Testis (tissue), 2 donors: Measurements from ENCODE around the gene FILIP1L.

Source experiments
- CTCF ChIP-seq, 3 experiments: fragments of 450-650 bp in 2 of 3; fragments of 200-600 bp in 1 of 3; sonication (generic) in 1 of 3; IDR thresholded peaks; one replicate each; pipeline ENCODE4 v1.5.1; 2016 to 2019; ENCODE audit warnings: antibody characterized with exemption in 3 of 3, mild to moderate bottlenecking in 2 of 3, moderate library complexity in 1 of 3
- POLR2A ChIP-seq: fragments of 450-650 bp; IDR thresholded peaks from one replicate; pipeline ENCODE4 v1.6.1; 2017; ENCODE audit warnings: antibody characterized with exemption, mild to moderate bottlenecking, moderate library complexity

- TF ChIP-seq CTCF (IDR thresholded peaks at IDR 0.05) (no peak), POLR2A (no peak)
These were observed 45.2 kb upstream of the FILIP1L start for GRCh38 chr3:100159331-100160153.
